Fibroblast of villous mesenchyme (primary cell): ENCODE measurements around the gene COL4A2. TPM values are rescaled to one million over a fixed set of nuclear protein-coding genes. Genes with fewer than 3 reads are reported as not detected.

Experiments used
- DNase-seq: peaks from one replicate; pipeline ENCODE4 v3.0.0-alpha.2; 2010; ENCODE audit warnings: low read depth
- H3K4me3 ChIP-seq: 2 replicates; pipeline ENCODE4 v1.5.1; 2011; ENCODE audit warnings: low read depth, mild to moderate bottlenecking, low read length
- total RNA-seq: library from RNA; depleted of rRNA; stranded (reverse); fragments of >200 nt; gene quantifications from 2 replicates; pipeline ENCODE4 v1.2.3, GENCODE V29; 2012
- TF ChIP-seq, protein P1 (sequence below): IDR thresholded peaks from 2 replicates; pipeline ENCODE4 v1.5.1; 2012; ENCODE audit warnings: low read depth, mild to moderate bottlenecking, low read length; ENCODE audit not compliant: insufficient read depth

COL4A2 gene
- total RNA-seq, 1 donor: 756 TPM

DNA sequence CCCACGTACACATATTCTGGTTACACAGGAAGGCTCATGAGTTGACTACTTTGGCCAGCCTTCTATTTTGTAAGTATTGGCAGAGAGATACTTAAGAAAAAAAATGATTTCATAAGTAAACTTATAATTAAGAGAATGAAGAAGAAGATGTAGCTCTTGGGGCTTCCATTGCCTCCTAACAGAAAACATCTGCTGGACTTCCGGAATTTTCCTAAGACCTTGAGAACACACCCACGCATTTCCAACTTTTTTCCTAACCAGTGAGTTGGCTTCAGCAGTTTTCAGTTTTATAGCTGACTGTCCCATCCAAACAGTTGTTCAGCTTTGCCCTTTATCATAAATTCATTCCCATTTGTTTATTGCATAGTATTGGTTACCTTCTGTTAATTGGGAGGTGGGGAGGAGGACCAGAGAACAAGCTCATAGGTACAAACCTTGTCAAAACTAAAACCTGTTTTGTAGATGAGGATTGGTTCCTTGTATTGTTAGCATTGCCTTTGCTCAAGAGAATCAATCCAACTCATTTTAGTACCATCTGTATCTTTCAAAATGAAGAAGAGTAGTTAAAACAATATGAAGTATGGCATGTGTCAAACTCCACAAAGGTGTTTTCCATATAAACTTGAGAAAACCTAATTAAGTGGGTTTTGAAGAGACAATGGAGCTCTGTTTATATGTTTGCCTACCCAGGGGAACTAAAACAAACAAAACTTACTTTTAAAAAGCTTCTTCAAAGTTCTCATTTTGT lies 93.9 kb downstream of the COL4A2 start:
- TF ChIP-seq, protein P1, sequence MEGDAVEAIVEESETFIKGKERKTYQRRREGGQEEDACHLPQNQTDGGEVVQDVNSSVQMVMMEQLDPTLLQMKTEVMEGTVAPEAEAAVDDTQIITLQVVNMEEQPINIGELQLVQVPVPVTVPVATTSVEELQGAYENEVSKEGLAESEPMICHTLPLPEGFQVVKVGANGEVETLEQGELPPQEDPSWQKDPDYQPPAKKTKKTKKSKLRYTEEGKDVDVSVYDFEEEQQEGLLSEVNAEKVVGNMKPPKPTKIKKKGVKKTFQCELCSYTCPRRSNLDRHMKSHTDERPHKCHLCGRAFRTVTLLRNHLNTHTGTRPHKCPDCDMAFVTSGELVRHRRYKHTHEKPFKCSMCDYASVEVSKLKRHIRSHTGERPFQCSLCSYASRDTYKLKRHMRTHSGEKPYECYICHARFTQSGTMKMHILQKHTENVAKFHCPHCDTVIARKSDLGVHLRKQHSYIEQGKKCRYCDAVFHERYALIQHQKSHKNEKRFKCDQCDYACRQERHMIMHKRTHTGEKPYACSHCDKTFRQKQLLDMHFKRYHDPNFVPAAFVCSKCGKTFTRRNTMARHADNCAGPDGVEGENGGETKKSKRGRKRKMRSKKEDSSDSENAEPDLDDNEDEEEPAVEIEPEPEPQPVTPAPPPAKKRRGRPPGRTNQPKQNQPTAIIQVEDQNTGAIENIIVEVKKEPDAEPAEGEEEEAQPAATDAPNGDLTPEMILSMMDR: no peak
- peak; percentile 95 for DNase-seq
- no peak overlapping the region for H3K4me3 ChIP-seq

DNA sequence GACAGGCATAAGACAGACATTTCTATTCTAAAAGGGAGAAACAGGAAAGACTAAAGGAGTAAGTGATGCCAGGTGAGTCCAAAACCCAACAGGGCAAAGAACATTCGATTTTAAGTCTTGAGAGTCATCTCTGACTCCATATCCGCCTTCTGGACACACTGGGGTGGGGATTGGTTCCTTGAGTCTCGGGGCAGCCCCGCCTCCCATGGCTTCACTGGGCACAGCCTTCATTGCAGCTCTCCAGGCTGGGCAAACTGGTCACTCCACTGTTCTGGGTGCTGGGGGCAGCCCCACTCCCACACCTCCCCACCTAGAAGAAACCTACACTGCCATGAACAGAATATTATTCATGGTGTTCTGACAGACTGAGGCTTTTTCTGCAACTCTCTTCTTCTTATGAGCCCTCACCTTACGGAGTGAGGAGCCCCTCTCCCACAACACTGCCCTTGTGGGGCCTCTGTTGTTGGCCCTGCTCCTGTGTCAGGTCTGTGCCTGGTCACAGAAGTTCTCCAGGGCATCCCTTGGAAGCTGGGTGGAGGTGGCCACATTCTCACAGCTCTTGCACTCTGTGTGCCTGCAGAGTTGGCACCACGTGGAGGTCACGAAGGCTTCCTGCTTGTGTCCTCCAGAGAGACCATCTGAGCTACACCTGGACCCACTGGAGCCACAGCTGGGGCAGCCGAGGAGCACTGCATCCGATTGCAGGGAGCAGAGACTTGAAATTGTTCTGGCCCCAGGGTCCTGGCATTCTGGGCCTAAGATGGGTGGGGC lies 95.4 kb downstream of the COL4A2 start:
- TF ChIP-seq, protein P1: no peak
- DNase-seq: no peak
- H3K4me3 ChIP-seq: no peak overlapping the region

DNA sequence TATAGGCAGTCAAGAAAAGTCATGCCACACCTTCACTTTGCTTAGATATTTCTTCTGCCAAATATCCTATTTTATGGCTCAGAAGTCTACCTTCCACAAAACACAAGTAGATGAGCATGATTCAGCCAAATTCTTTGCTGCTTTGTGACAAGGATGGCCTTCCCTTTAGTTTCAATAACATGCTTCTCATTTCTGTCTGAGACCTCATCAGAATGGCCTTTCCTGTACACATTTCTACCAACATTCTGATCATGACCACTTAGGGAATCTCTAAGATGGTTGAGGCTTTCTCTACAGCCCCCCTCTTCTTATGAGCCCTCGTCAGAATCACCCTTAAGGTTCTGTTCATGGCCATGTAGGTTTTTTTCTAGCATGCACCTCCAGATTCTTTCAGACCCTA lies 96.2 kb downstream of the COL4A2 start:
- TF ChIP-seq, protein P1: no peak
- peak; percentile 60 for DNase-seq
- H3K4me3 ChIP-seq: no peak overlapping the region

DNA sequence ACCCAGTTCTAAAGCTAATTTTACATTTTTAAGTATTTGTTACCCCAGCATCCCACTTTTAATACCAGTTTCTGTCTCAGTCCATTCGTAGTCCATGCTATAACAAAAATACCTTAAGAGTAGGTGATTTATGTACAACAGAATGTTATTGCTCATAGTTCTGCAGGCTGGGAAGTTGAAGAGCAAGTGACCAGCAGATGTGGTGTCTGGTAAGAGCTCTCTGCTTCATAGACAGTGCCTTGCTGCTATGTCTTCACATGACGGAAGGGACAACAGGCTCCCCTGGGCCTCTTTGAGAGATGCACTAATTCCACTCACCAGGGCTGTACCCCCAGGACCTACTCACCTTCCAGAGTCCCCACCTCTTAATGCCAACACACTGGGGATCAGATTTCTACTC lies 96.6 kb downstream of the COL4A2 start:
- peak; percentile 65 for DNase-seq
- H3K4me3 ChIP-seq: no peak overlapping the region

DNA sequence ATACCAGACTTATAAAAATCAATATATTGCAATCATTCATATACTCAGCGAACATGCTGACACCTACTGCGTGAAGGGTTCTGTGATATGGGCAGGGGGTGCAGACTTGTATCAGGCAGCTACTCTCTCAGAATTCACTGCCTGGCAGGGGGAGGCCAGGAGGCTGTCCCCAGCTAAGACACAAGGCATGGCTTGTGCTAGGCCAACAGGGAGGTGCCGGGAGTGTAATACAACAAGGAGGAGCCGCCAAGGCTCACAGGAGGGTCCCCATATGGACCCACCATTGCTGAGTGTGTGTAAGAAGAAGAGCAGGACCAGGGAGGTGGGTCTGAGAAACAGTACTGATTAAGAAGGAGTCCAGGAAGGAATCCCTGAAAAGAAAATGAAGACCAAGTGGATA lies 97.2 kb downstream of the COL4A2 start:
- DNase-seq: no peak
- TF ChIP-seq, protein P1: no peak
- no peak overlapping the region for H3K4me3 ChIP-seq

More for the DNA sequence above, 96.6 kb downstream of the COL4A2 start:
- TF ChIP-seq, protein P1: no peak

DNA sequence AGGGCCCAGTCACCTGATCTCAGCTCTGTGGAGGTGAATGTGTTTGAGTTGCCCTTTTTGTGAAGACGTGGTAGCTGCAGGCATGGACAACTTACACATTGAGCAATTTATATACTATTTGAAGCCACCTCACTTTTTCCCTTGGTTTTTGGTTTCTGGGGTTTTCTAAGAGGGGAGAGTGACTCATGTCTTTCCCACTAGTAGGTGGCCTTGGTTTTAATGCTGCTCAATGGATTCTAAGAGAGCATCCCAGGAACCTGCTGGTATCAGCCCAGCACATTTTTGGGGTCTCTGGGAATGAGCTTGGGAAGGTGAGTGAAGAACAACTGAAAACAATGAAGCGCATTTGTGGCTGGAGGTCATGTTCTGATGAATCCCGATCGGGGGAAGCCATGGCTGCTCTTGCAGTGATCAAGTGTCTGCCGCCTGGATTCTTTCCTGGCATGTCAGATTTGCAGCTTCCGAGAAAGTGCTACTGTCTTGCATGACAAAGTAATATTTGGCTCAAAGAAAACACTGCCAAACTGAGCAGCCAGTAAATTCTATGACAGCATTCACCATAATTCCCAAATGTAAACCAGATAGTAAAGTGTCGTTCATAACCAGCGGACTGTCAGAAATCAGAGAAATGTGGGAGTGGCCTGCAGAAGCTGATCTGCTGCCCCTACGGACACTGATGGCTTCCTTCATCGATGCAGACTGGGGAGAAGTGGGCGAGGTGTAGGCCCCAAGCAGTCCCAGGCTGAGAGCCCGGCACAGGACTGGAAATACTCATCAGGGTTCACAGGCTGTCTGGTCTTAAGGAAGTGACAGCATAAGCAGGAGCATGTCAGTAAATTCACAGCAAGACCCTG lies 98.7 kb downstream of the COL4A2 start:
- H3K4me3 ChIP-seq: no peak overlapping the region
- TF ChIP-seq, protein P1: no peak
- DNase-seq: peak; percentile 71
